T-helper 22 cell (primary cell): ENCODE data around the gene APOL4.
"Not testable (repeated sequence)": the region's sequence is repeated elsewhere in the genome, so short reads cannot be mapped to it uniquely, and the experiment has no call there.

Source experiments
- DNase-seq: peaks from one replicate; pipeline ENCODE4 v3.0.0-alpha.2; 2020; ENCODE audit warnings: low read depth

Gene APOL4

DNA sequence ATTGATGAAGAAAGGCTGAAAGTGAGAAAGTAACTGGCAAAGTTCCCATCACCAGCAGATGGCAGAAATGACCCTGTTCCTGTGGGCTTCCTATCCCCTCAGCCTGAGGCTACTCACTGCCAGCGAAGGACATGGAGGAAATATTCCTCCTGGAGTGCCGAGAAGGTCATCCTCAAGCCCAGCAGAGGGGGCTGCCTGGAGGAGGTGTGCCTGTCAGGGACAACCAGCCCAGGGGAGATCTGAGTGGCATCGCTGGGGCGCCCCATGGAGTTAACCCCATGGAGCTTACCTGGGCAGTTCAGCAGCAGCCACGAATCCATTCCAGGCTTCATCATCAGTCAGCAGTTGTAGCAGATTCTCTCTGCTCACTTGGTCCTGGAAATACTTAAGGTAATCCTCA, 29.4 kb upstream of the APOL4 start:
- DNase-seq, result not testable (repeated sequence)

DNA sequence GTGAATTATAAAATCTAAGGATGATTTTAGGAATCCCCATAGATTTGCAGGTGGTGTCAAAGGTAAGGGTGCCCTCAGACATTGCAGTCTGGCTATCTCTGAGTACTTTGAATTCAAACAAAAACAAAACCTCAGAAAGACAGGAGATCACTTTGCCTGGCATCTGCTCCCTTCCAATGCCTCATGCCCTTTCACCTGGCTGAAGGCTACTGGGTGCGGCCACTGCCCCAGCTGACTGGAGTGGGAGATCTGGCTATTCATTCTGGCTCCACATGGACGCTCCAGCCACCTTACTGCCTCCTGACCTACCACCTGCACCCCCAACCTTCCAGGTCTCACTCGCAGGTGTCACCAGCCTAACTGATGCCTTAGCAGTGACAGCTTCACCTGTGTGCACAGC, 28.0 kb upstream of the APOL4 start:
- not testable (repeated sequence) for DNase-seq

DNA sequence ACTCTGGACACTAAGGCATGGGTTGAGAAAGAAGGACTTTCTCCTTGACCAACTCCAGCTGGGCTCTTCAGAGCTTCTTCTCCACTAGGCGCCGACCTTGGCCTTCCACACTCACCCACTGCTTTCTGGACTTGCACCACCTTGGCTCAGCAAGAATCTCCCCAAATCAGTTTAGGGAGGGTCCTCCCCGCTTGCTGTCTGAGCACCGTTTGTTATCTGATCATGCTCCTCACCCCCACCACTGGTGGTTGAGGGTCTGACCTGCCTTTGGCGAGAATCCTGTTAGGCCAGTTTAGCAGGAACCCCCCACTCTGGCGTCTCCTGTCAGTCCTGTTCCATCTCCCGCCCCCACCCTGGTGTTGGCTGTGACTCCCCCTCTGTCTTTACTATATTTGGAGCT, 27.3 kb upstream of the APOL4 start:
- no peak for DNase-seq

DNA sequence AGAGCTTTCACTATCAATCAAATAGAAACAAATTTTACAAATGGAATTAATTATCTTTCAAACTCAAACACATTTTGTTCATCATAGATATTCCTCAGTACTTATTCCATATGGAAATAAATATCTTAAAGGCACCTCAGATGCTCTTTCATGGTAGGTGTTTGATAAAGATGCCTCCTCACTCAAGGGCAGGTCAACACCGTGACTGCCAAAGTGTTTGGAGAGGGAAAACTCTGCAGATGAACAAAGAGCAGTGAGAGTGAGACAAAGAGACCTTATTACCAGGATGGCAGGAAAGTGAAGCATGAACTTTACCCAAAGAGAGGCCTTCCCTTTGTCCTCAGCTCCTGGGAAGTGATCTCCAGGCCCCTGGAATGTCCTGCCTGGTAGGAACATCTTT, 26.8 kb upstream of the APOL4 start:
- not testable (repeated sequence) for DNase-seq

DNA sequence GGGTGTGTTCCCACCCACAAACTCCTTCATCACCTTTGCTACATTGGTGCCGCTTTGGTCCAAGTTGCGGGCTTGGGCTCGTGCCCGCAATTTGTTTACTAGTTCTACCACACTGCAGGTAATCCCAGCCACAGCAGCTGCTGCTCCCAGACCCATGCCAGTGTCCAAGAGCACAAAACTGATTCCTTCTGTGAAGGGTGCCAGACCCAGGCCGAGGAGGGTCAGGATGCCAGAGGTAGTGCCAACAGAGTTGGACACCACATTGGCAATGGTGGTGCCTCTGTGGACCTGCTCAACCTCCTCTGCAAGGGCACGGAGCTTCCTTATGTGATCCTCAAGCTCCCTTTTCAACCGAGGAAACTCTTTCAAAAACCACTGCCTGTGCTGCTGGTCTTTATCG, 26.2 kb upstream of the APOL4 start:
- DNase-seq, result no peak

DNA sequence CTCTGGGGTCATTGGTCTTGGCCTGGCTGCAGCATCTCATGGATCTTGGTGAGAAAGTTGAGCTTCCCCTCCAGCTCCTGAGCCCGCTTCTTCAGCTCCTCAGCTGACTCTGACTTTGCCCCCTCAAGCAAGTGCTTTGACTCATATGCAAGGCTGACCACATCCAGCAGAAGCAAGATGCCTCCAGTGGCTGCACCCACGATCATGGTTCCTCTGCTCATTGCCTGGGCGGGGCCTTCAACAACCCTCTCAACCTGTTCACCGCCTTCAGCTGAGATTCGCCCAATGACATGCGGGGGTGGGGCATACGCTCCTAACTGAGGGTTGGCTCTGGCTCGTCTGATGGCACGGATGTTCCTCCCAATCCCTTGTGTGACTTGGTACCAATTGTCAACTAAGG, 25.8 kb upstream of the APOL4 start:
- DNase-seq, result no peak

DNA sequence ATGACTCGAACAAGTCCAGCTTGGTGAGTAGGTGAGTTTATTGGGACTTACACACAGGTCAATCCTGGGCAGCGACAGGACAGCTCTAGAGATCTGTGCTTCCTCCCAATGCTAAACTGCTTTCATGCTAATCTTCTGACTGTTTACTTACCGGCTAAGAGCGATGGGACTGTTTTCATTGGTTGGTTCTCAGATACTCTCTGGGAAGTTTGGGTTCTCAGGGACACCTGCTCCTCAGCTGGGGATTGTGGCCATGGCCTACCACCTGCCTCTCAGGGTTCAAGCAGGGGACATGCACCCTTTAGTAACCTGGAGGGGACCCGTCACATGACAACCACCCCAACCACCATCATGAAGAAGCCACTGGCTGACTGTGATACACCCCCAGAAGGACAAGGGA, 24.6 kb upstream of the APOL4 start:
- DNase-seq, result no peak

DNA sequence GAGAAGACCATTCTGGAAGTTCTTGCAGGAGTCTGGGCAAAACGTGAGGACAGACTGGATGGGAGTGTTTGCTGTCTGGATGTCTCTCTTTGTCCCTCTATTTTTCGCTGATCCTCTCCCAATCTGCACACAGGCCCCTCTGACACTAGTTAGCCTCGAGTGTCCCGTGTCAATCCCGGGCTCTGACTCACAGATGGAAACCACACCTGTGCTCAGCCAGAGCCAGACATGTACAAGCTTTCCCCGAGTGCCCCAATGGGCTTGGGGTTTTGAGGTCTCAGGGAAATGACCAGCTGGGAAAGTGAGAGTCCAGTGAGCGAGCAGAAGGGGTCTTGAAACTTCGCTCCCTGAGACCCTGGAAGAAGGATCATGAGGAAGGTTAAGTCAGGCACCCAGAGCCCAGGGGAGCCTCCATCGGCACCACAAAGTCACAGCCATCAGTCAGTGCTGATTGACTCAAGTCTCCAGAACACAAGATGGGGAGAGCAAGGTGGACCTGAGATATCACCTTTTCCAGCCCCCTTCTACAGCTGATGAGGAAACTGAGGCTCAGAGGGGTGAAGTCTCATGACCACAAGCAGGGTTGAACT, 23.8 kb upstream of the APOL4 start:
- no peak for DNase-seq

DNA sequence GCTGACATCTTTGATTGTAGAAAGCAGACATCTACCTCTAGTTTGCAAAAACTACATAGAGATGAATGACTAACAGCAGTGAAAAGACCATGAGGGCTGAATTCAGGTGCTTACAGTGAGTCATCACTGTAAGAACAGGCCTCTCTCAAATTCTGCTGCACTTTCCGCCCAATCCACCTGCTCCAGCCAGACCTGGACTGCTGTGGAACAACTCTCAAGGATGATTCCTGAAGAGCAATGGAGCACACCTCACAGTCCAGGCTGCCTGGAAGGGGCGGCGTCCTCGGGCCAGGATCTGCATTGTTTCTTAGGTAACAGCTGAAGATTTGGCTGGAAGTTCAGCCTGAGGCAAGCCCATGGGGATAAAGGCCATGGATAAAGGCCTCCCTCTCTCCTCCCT, 22.6 kb upstream of the APOL4 start:
- DNase-seq, result no peak

DNA sequence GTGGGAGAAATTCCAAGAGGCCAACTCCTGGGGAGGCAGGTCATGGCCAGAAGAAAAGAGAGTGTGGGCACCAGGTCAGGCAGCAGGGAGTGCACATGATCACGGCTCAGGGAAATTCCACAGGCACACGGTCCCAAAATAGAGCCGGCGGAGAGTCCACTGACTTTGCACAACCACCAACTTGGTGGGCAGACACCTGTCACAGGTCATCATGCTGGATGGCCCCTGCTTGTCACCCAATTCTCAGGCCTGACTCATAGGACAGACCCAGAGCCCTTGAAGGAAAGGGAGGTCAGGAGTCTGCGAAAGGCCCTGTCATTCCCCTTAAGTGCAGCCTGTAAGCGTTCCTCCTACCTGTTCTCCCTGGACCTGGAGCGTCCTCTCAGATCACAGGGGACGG, 21.9 kb upstream of the APOL4 start:
- no peak for DNase-seq

DNA sequence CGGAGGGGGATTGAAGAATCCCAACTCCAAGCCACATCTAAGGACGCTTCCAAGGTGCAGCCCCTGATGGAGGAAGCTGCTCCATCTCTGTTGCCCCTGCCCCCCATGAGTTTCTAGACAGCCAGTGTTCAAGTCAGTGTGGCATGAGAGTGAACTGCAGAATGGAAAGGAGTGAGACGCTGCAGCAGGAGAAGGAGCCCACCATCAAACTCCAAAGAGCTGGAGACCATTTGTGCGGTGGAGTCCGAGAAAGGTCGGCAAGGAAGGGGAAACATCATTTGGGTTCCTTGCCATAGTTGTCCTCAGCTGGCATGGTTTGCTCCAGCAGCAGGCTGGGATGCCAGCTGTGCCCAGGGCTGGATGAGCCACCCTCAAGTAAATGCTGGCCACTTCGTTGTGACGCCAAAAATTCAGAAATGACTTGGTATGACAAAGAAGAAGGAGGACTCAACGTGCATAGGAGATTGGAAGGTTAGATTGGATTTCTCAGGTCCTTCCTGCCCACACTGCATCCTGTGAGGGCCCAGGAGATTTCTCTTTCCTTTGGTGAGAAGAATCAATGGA, 21.4 kb upstream of the APOL4 start:
- no peak for DNase-seq

DNA sequence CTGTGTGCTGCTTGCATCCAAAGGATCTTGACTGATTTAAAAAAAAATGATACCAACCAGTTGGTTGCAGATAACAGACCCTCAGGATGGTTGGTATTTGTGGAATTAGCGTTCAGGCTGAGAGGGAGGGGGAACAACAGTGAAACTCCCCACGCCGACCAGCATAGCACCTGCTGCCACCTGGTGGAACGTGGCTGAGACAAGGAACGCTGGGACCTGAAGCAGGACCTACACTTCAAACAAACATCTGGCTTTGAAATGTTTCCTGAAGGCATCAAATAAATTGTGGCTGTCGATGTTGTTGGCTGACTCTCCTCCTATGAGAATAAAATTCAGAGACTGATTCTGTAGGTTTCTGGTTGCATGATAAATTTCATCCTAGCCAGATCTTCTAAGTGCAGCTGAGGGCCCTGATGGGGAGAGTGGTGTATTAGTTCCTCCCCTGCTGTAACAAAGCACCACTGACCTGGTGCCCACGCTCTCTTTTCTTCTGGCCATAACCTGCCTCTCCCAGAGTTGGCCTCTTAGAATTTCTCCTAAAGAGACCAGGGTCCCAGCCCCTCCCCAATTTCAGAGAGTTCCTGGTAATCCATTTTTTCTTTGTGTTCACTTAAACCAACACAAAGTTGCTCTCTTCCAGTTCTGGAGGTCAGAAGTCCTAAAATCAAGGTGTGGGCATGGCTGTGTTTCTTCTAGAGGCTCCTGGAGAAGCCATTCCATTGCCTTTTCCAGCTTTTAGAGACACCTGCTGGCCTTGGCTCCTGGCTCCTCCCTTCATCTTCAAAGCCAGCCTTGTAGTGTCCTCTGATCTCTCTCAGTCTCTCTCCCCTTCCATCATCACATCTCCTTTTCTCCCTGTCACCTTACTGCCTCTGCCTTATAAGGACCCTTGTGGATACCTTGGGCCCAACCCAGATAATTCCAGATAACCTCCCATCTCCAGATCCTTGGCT, 20.5 kb upstream of the APOL4 start:
- no peak for DNase-seq

DNA sequence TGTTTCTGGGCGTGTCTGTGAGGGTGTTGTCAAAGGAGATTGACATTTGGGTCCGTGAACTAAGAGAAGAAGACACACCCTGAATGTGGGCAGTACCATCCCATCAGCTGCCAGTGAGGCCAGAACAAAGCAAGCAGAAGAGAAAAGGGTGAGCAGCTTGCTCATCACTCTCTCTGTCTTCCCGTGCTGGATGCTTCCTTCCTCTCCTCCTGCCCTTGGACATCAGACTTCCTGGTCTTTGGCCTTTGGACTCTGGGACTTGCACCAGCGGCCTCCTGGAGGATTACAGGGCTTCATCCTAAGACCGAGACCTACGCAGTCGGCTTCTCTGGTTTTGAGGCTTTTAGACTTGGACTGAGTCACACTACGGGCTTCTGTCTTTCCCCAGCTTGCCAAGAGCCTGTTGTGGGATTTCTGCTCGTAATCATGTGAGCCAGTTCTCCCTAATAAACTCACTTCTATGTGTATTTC, 18.9 kb upstream of the APOL4 start:
- no peak for DNase-seq

DNA sequence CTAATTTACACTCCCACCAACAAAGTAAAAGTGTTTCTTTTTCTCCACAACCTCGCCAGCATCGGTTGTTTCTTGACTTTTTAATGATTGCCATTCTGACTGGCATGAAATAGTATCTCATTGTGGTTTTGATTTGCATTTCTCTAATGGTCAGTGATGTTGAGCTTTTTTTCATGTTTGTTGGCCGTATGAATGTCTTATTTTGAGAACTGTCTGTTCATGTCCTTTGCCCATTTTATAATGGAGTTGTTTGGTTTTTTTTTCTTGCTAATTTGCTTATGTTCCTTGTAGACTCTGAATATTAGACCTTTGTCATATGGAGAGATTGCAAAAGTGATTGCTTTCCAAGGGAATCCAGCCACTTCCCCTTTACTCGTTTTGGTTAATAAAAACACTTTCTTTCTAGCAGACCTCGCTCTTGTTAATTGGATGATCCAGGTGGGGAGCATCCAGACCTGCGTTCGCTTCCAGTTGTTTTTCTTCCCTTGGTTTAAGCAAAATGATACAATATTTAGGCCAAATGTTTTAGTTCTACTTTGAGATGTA, 17.1 kb upstream of the APOL4 start:
- no peak for DNase-seq

DNA sequence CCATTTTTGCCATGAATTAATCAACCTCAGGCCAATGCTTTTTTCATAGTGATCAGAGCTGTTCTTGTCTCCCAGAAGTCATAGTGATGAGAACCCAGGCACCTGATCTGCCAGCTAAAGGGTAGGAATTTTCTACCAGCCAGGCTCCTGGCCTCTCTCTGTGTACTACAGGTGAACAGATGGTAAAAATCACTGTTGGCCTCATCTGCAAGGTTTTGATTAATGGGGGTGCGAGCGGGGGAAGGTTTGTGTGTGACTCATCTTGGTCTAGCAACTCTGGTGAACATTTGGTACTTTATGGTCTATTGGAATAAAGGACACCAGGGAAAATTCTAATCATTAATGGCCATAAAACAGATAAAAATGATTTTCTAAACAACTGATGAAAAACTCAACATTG, 14.4 kb upstream of the APOL4 start:
- no peak for DNase-seq

DNA sequence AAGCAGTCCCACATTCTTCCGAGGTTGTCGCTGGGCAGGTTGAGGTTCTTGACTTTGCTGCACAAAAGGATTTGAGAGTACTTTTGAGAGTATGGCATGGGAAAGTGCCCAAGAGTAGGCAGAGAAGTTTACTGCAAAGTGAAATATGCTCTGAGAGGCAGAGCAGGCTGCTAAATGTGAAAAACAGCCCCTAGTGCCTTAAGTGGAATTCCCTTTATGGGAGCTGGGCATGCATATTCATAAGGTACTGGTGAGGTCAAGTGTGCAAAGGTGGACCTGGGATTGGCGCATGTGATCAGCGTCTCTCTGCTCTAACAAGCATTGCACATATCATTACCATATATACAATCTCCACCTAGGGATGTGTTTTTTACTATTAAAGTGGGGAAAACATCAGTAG, 12.0 kb upstream of the APOL4 start:
- DNase-seq, result no peak

DNA sequence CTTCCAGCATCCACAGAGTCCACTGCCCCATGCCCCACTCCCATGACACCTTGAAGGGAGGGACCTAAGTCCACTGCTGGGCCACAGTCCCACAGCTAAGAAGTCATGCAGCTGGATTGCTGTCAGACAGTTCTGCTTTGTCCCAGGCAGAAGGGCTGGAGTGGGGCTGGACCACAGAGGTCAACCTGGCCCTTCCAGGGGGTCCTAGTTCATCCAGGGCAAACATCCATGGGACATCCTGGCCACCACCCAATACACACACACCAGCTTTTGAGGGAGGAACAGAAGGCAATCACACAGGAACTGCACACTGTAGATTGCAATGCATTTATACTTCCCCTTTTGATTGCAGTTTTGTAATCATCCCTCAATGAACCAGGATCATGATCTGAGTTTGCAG, 11.3 kb upstream of the APOL4 start:
- DNase-seq, result no peak

DNA sequence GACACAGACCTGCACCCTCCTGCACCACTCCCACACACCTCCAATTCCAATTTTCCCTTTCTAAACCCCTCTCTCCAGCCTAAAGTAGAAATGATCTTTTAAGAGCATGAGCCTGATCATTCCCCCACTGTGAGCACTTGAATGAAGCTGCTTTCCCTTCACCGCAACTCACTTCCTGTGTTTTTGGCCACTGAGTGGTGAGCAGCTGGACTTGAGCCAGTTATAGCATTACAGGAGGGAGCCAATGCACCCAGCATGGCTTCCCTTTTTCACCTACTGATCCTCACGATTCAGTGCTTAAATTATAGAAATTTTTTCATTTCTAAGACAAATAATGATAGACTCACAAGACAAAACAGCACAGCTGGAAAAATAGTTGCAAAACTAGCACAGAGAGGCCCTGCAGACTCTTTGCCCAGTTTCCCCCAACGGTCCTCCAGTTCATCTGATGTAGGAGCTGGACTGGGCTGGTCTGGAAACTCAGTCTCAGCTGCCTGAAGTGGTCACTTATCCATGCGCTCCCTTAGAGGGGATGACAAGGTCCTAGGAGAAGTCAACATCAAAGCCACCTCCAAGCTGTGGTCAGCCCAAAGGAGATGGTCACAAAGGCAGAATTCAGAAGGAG, 9.7 kb upstream of the APOL4 start:
- DNase-seq, result no peak

DNA sequence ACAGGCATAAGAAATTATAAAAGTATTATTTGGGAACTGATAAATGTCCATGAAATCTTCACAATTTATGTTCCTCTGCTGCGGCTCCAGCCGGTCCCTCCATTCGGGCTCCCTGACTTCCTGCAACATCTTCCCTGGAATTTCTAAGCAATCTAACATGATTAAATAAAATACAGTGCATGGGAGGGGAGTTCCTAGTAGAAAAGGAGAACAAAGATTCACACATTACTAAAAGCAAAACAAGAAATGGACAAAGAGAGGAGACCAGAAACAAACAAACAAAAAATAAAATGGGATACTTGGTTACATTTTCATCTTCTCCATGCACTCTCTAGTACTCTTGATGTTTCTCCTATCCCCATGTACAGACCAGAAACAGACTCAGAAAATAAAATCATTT, 8.6 kb upstream of the APOL4 start:
- DNase-seq, result no peak

DNA sequence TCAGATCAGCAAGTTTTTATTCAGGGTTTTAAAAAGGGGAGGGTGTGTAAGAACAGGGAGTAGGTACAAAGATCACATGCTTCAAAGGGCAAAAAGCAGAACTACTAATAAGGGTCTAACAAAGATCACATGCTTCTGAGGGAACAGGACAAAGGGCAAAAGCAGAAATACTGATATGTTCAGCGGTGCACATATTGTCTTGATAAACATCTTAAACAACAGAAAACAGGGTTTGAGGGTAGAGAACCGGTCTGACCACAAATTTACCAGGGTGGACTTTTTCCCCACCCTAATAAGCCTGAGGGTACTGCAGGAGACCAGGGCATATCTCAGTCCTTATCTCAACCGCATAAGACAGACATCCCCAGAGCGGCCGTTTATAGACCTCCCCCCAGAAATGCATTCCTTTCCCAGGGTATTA, 7.9 kb upstream of the APOL4 start:
- DNase-seq, result not testable (repeated sequence)

DNA sequence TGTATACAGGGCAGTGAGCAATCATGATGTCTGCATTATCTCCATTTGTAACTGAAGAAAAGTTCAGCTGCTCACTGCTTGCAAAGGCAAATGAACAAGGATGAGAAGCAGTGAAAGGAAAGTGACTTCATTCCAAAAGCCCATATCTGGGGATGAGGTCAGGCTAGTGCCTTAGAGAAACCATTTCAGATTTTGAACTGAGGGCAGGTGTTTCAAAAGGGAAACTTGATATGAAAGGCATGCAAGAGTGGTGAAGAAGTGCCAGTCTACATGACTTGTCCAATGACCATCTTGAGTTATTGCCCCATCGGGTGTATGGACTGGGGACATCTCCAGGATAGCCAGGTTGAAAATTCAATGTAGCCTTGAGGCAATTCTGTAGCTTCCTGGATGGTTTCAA, 7.3 kb upstream of the APOL4 start:
- DNase-seq, result no peak

DNA sequence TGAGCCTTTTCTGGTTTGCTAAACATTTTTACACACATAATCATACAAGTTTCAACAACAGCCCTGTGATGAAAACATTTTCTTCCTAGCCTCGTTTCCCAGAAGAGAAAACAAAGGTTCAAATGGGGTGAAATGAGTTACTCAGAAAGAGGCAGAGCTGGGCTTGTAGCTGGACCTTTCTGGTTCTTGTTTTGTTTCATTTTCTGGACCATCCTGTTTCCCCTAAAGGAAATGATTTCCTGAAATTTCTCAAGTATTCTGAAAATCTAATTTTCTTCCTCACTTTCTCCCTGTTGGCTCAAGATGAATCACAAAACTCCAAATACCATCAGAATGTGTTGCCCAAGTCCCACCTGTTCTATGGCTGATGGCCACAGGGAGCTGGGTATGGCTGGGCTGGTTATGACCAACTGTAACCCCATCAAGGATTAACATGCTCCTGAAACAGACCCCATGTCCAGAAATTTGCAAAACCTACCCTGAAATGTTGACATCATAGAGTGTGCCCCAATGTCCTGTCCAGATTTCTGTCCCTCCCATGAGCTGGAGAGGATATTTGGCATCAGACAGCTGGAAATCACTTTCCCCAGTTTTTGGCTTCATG, 6.7 kb upstream of the APOL4 start:
- DNase-seq, result no peak
